Spleen (tissue), 11 donors: Measurements from ENCODE around the gene EXPH5. TPM values are rescaled to one million over a fixed set of nuclear protein-coding genes. Genes with fewer than 3 reads are reported as not detected.

Source experiments
- DNase-seq: peaks from one replicate; pipeline ENCODE4 v3.0.0-alpha.2; 2020
- H3K27ac ChIP-seq, 8 donors: fragments of 200-600 bp; sonication (generic) in 7 of 8; 1 replicate in 4 of 8; 2 replicates in 4 of 8; pipeline versions ENCODE4 v1.5.0 to v1.8.0; 2016 to 2021; ENCODE audit warnings: inconsistent platforms in 4 of 8, mild to moderate bottlenecking in 4 of 8, moderate library complexity in 1 of 8
- H3K27me3 ChIP-seq, 7 donors: fragments of 200-600 bp; sonication (generic) in 6 of 7; replicated peaks in 1 of 7; 1 replicate in 4 of 7; 2 replicates in 3 of 7; pipeline versions ENCODE4 v1.5.0 to v1.8.0; 2016 to 2021; ENCODE audit warnings: inconsistent platforms in 3 of 7, mild to moderate bottlenecking in 1 of 7
- H3K36me3 ChIP-seq, 6 donors: fragments of 200-600 bp; sonication (generic) in 5 of 6; 1 replicate in 4 of 6; 2 replicates in 2 of 6; pipeline versions ENCODE4 v1.5.0 to v1.8.0; 2016 to 2021; ENCODE audit warnings: inconsistent platforms in 2 of 6
- H3K4me1 ChIP-seq, 6 donors: fragments of 200-600 bp; sonication (generic) in 5 of 6; 1 replicate in 3 of 6; 2 replicates in 3 of 6; pipeline versions ENCODE4 v1.5.0 to v1.8.0; 2016 to 2021; ENCODE audit warnings: inconsistent platforms in 3 of 6
- H3K4me3 ChIP-seq, 8 donors: fragments of 200-600 bp; sonication (generic) in 7 of 8; 1 replicate in 4 of 8; 2 replicates in 4 of 8; pipeline versions ENCODE4 v1.5.0 to v1.8.0; 2016 to 2021; ENCODE audit warnings: inconsistent platforms in 4 of 8, mild to moderate bottlenecking in 4 of 8, moderate library complexity in 2 of 8
- H3K9me3 ChIP-seq, 8 donors: fragments of 200-600 bp; sonication (generic) in 7 of 8; 1 replicate in 4 of 8; 2 replicates in 4 of 8; pipeline versions ENCODE4 v1.5.0 to v1.8.0; 2016 to 2021; ENCODE audit warnings: inconsistent platforms in 4 of 8
- POLR2A ChIP-seq, 3 donors: fragments of 450-650 bp; IDR thresholded peaks; one replicate each; pipeline ENCODE4 v1.5.1; 2017; ENCODE audit warnings: antibody characterized with exemption in 3 of 3, mild to moderate bottlenecking in 1 of 3
- POLR2AphosphoS5 ChIP-seq, 3 donors: sonication (generic); formaldehyde crosslinking; IDR thresholded peaks; one replicate each; pipeline ENCODE4 v1.5.1; 2017; ENCODE audit warnings: antibody characterized with exemption in 3 of 3
- WGBS, 5 donors: extraction: QIAGEN DNeasy Blood & Tissue Kit in 3 of 5; methylation state at CpG; one replicate each; pipeline versions ENCODE4 v1.1.5 to v1.1.7; 2013 to 2018; 5-methylcytosine and 5-hydroxymethylcytosine counted together
- intact Hi-C: fragments of 100-400 bp; cut with DNase I; formaldehyde crosslinking; loops from one replicate; pipeline ENCODE4 v1.15.0; 2023; ENCODE audit warnings: low total_unique reads
- polyA plus RNA-seq, 3 donors: library from polyadenylated mRNA; stranded (reverse); fragments of 200-250 nt; gene quantifications; one replicate each; pipeline ENCODE4 v1.2.1, GENCODE V29; 2013
- total RNA-seq, 7 donors: library from RNA; depleted of rRNA in 3 of 7; stranded (reverse); fragments of >200 nt in 3 of 7; fragmentation: NEBNext Ultra II Directional in 4 of 7; extraction: Animal tissue kit (Norgen Biotek cat#: 25700) in 4 of 7; gene quantifications; one replicate each; pipeline versions ENCODE4 v1.1.0 to v1.2.1, GENCODE V29; 2016 to 2021
- TF ChIP-seq, protein P1 (sequence below), 11 experiments: fragments of 200-600 bp in 7 of 11; fragments of 450-650 bp in 4 of 11; sonication (generic) in 4 of 11; IDR thresholded peaks in 8 of 11; conservative IDR thresholded peaks in 3 of 11; 1 replicate in 7 of 11; 2 replicates in 4 of 11; pipeline versions ENCODE4 v1.4.0 to v1.8.0; 2016 to 2021; ENCODE audit warnings: antibody characterized with exemption in 11 of 11, inconsistent platforms in 4 of 11, mild to moderate bottlenecking in 1 of 11
- donor health status: healthy with polysubstance abuse.
- donor health status: DM: no; HTN: no; CAD: no; lungs with moderate emphysema.
- donor health status: DM: no; HTN: no; CAD: no.
- donor health status: Bipolar disorder and iron deficiency.
- donor health status: healthy.
- donor health status: DM: no; HTN: no; CAD: no.
- donor health status: DM: yes; HTN: yes; CAD: no.

Gene EXPH5
- total and polyA plus RNA-seq, 10 donors = 0.05 to 1.9 (median 0.77) TPM

DNA sequence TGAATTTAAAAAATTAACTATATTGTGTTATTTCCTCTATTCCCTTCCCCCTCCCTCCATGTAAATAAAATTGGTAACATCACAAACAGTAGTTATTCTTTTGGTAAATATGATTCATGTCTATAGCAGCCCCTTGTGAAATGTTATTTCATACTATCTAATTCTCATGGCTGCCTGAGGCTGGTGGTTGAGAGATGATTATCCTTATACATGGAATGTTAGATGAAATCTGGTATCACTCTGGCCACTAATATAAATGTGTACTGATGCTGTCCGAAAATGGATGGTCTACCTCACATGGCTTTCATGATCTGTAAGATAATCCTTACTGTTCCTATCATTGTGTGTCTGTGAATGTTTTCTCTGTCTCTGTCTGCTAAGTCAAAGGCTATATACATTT, 25.0 kb upstream of the EXPH5 start:
- TF ChIP-seq POLR2AphosphoS5 (IDR thresholded peaks at IDR 0.05) (no peak), POLR2A (IDR thresholded peaks at IDR 0.05) (no peak)
- TF ChIP-seq, protein P1, sequence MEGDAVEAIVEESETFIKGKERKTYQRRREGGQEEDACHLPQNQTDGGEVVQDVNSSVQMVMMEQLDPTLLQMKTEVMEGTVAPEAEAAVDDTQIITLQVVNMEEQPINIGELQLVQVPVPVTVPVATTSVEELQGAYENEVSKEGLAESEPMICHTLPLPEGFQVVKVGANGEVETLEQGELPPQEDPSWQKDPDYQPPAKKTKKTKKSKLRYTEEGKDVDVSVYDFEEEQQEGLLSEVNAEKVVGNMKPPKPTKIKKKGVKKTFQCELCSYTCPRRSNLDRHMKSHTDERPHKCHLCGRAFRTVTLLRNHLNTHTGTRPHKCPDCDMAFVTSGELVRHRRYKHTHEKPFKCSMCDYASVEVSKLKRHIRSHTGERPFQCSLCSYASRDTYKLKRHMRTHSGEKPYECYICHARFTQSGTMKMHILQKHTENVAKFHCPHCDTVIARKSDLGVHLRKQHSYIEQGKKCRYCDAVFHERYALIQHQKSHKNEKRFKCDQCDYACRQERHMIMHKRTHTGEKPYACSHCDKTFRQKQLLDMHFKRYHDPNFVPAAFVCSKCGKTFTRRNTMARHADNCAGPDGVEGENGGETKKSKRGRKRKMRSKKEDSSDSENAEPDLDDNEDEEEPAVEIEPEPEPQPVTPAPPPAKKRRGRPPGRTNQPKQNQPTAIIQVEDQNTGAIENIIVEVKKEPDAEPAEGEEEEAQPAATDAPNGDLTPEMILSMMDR (IDR thresholded peaks at IDR 0.05 in 8 of 11, conservative IDR thresholded peaks at IDR 0.05 in 3 of 11) = no peak
- no peaks in the 10 kb centered on the region for H3K4me1 ChIP-seq
- H3K27me3 ChIP-seq = no peaks in the 10 kb centered on the region
- intact Hi-C loops = no loop called here
- 78 to 94% (median 88%) methylated on average over 1 of the region's 1 CpG for WGBS, 5 donors
- H3K27ac ChIP-seq = no peak overlapping the region
- no peak for DNase-seq
- H3K36me3 ChIP-seq = no peaks in the 10 kb centered on the region
- no peak overlapping the region for H3K4me3 ChIP-seq
- no peaks in the 10 kb centered on the region for H3K9me3 ChIP-seq

DNA sequence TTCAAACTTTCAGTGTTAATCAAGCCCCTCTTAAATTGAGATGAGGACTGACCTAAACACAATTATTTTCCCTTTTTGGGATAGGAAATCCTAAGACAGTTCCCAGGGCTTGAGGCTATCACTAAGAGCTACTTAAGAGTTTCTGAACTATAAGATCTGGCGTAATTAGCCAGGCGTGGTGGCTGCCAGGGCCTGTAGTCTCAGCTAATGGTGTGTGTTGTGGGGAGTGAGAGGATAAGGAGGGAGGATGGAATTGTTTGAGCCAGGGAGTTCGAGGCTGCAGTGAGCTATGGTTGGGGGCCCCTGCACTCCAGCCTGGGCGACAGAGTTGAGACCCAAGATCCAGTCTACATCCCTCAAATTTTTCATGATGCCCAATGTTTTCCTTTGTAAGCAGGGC, 23.5 kb upstream of the EXPH5 start:
- H3K36me3 ChIP-seq = no peaks in the 10 kb centered on the region
- no peak overlapping the region for H3K4me3 ChIP-seq
- no peaks in the 10 kb centered on the region for H3K27me3 ChIP-seq
- no peak for DNase-seq
- TF ChIP-seq POLR2A (IDR thresholded peaks at IDR 0.05) (no peak), POLR2AphosphoS5 (IDR thresholded peaks at IDR 0.05) (no peak)
- TF ChIP-seq, protein P1 (IDR thresholded peaks at IDR 0.05 in 8 of 11, conservative IDR thresholded peaks at IDR 0.05 in 3 of 11) = no peak
- no peaks in the 10 kb centered on the region for H3K4me1 ChIP-seq
- WGBS, 5 donors = 74 to 86% (median 82%) methylated on average over 4 of the region's 4 CpGs
- no peaks in the 10 kb centered on the region for H3K9me3 ChIP-seq
- no peak overlapping the region for H3K27ac ChIP-seq
- intact Hi-C loops = no loop called here

DNA sequence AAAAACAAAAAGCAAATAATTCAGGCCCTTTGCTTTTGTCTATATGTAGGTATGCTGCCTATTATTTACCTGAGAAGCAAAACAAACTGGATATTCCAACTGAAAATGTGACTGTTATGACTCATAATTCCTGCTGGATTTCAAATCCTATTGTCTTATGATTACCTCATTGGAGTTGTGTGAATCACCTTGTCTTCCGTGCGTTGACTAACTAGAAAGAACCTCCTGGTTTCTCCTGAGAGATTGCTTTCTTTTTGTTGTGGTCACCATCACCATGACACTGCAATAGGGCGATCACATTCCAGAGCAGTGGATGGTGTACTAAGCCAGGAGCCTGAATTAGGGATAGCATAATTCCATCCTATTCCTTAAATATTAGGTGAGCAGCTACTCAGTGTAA, 23.0 kb upstream of the EXPH5 start:
- 83 to 91% (median 87%) methylated on average over 3 of the region's 3 CpGs for WGBS, 5 donors

DNA sequence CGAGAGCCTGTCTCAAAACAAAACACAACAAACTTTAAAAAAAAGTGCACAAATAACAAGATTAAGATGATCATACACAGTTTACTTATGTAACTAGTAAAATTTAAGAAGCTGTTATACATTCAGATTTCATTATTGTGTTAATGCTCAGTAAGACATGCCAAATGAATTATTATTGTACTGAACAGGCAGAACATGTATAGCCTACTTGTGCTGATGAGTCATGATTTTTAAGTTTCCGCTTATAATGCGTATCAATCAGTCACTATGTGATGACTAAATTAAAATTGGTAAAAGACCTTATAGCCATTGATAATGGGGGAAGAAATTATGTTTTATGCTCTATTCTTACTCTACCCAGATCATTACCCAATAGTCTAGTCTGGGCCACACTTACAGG, 20.5 kb upstream of the EXPH5 start:
- WGBS, 5 donors = 84 to 91% (median 89%) methylated on average over 3 of the region's 3 CpGs
- Histone ChIP-seq H3K4me3 (no peak overlapping the region), H3K27me3 (no peaks in the 10 kb centered on the region), H3K4me1 (no peaks in the 10 kb centered on the region), H3K27ac (no peak overlapping the region), H3K36me3 (no peaks in the 10 kb centered on the region), H3K9me3 (no peaks in the 10 kb centered on the region)
- TF ChIP-seq POLR2A (IDR thresholded peaks at IDR 0.05) (no peak), POLR2AphosphoS5 (IDR thresholded peaks at IDR 0.05) (no peak)
- TF ChIP-seq, protein P1 (IDR thresholded peaks at IDR 0.05 in 8 of 11, conservative IDR thresholded peaks at IDR 0.05 in 3 of 11) = no peak
- no peak for DNase-seq
- intact Hi-C loops = no loop called here

More for the DNA sequence above, 23.0 kb upstream of the EXPH5 start:
- H3K27ac ChIP-seq = no peak overlapping the region
- intact Hi-C loops = no loop called here
- H3K4me3 ChIP-seq = no peak overlapping the region
- H3K27me3 ChIP-seq = no peaks in the 10 kb centered on the region
- DNase-seq = no peak
- no peaks in the 10 kb centered on the region for H3K9me3 ChIP-seq
- H3K4me1 ChIP-seq = no peaks in the 10 kb centered on the region
- no peaks in the 10 kb centered on the region for H3K36me3 ChIP-seq
- TF ChIP-seq POLR2AphosphoS5 (IDR thresholded peaks at IDR 0.05) = no peak
- no peak for TF ChIP-seq POLR2A (IDR thresholded peaks at IDR 0.05)
- TF ChIP-seq, protein P1 (IDR thresholded peaks at IDR 0.05 in 8 of 11, conservative IDR thresholded peaks at IDR 0.05 in 3 of 11) = no peak
